SU-DHL-6 (cell line): ENCODE measurements around the gene CPPED1.

ENCODE experiments used
- H2AFZ ChIP-seq: fragments of 200-600 bp; sonication (generic); 2 replicates; pipeline ENCODE4 v1.6.1; 2014; ENCODE audit warnings: low read depth, mild to moderate bottlenecking, moderate library complexity, mixed read lengths, antibody characterized with exemption, low read length; ENCODE audit not compliant: severe bottlenecking
- H3F3A ChIP-seq: fragments of 200-600 bp; shearing (Covaris generic); 2 replicates; pipeline ENCODE4 v1.6.0; 2016; ENCODE audit warnings: antibody characterized with exemption, mild to moderate bottlenecking; ENCODE audit not compliant: insufficient read depth
- H3K27ac ChIP-seq: fragments of 200-600 bp; sonication (generic); 2 replicates; pipeline ENCODE4 v1.5.1; 2016; ENCODE audit warnings: low read depth, mild to moderate bottlenecking, low read length, moderate library complexity, mixed read lengths
- H3K27me3 ChIP-seq: fragments of 200-600 bp; sonication (generic), shearing (Covaris generic); 2 replicates; pipeline ENCODE4 v1.6.0; 2014; ENCODE audit warnings: mild to moderate bottlenecking, low read length
- H3K36me3 ChIP-seq: fragments of 200-600 bp; sonication (generic); 2 replicates; pipeline ENCODE4 v1.6.1; 2014; ENCODE audit warnings: mild to moderate bottlenecking, low read length, mixed read lengths
- H3K4me2 ChIP-seq: fragments of 300-600, 200-600 bp; shearing (Covaris generic), sonication (generic); 2 replicates; pipeline ENCODE4 v1.6.0; 2014; ENCODE audit warnings: low read length, low read depth, mild to moderate bottlenecking; ENCODE audit not compliant: poor library complexity, severe bottlenecking
- H3K4me3 ChIP-seq: fragments of 200-600 bp; sonication (generic); 2 replicates; pipeline ENCODE4 v1.5.1; 2014; ENCODE audit warnings: antibody characterized with exemption, low read length, mild to moderate bottlenecking, mixed read lengths; ENCODE audit not compliant: insufficient read depth, poor library complexity, severe bottlenecking
- H3K79me2 ChIP-seq: fragments of 200-600 bp; sonication (generic); 2 replicates; pipeline ENCODE4 v1.6.1; 2014; ENCODE audit warnings: mild to moderate bottlenecking, low read length, moderate library complexity; ENCODE audit not compliant: insufficient read depth
- H3K9ac ChIP-seq: fragments of 200-600 bp; sonication (generic); 2 replicates; pipeline ENCODE4 v1.7.0; 2014; ENCODE audit warnings: mild to moderate bottlenecking, low read length
- H3K9me2 ChIP-seq: fragments of 200-600 bp; sonication (generic); replicated peaks from 2 replicates; pipeline ENCODE4 v1.6.1; 2014; ENCODE audit warnings: low read length; ENCODE audit not compliant: insufficient read depth
- H3K9me3 ChIP-seq: fragments of 200-600 bp; sonication (generic); 2 replicates; pipeline ENCODE4 v1.6.1; 2014; ENCODE audit warnings: low read length, mixed read lengths; ENCODE audit not compliant: insufficient read depth
- H4K20me1 ChIP-seq: fragments of 200-600 bp; sonication (generic); 2 replicates; pipeline ENCODE4 v1.6.1; 2014; ENCODE audit warnings: low read depth, mild to moderate bottlenecking, antibody characterized with exemption, low read length, moderate library complexity, mixed read lengths
- CTCF ChIP-seq: fragments of 200-600 bp; sonication (generic); IDR thresholded peaks from one replicate; pipeline ENCODE4 v1.5.1; 2017; ENCODE audit warnings: antibody characterized with exemption, mild to moderate bottlenecking, low read length, moderate library complexity; ENCODE audit not compliant: insufficient read depth, poor library complexity, severe bottlenecking
- EZH2phosphoT487 ChIP-seq: fragments of 200-600 bp; sonication (generic), shearing (Covaris generic); conservative IDR thresholded peaks from 2 replicates; pipeline ENCODE4 v1.6.1; 2018; ENCODE audit warnings: mild to moderate bottlenecking, antibody characterized with exemption, low read length, moderate library complexity, mixed read lengths

The CPPED1 gene

DNA sequence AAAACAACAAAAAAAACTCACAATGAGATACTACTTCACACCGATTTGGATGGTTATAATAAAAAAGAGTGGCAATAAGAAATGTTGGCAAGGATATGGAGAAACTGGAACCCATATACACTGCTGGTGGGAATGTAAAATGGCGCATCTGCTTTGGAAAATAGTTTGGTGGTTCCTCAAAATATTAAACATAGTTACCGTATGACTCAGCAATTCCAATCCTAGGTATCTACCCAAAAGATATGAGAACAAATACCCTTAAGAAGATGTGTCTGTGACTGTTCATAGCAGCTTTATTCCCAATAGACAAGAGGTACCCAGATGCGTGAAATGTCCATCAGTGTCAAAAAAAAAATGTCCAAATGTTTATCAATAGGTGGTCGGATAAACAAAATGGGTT, 7.2 kb downstream of the CPPED1 start:
- Histone ChIP-seq H3K4me3 (no peak overlapping the region), H3K9me3 (no peaks in the 10 kb centered on the region), H2AFZ (no peak overlapping the region), H3K36me3 (no peaks in the 10 kb centered on the region), H3K9ac (no peak overlapping the region), H3K27ac (no peak overlapping the region), H3F3A (no peaks in the 10 kb centered on the region), H4K20me1 (no peaks in the 10 kb centered on the region), H3K9me2 (no peaks in the 10 kb centered on the region), H3K79me2 (no peaks in the 10 kb centered on the region), H3K4me2 (no peak overlapping the region), H3K27me3 (no peaks in the 10 kb centered on the region)
- TF ChIP-seq CTCF (no peak), EZH2phosphoT487 (no peak)

DNA sequence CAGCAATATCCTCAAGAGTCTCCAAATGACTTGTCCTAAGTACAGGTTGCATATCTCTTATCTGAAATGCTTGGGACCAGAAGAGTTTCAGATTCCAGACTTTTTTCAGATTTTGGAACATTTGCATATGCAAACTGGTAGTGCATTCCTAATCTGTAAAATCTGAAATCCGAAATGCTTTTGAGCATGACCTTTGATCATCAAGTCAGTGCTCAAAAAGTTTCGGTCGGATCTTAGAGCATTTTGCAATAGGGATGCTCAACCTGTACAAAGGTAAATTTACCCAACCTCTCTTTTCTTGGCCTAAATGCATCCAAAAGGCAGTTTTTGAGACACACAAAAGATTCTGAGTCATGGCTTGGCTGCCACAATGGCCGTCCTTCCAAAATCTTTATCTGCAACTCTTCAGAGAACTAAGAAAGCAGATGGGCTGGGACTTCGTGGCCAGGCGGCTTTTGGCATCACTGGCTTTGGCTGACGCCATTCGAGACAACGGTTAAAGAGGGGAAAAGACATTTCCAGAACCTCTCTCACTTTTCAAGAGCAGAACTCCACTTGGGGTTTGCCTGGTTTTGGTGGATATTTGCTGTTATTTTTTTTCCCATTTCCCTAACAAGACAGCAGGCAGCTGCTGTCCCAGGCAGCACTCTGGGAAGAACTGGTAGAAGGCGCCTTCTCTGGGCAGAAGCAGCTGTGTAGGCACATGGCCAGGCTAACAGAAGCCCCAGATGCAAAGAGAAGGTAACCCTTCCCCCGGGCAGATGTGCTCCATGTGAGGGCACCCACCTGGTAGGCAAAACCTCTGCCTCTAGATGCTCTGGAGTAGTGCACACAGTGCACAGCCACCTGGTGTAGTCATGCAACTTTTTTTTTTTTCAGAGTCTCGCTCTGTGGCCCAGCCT, 8.9 kb downstream of the CPPED1 start:
- H3K27me3 ChIP-seq: no peaks in the 10 kb centered on the region
- no peak overlapping the region for H3K4me3 ChIP-seq
- no peaks in the 10 kb centered on the region for H3K9me2 ChIP-seq
- no peaks in the 10 kb centered on the region for H3F3A ChIP-seq
- no peak overlapping the region for H3K27ac ChIP-seq
- H3K79me2 ChIP-seq: no peaks in the 10 kb centered on the region
- H3K9me3 ChIP-seq: no peaks in the 10 kb centered on the region
- no peaks in the 10 kb centered on the region for H4K20me1 ChIP-seq
- no peak overlapping the region for H3K9ac ChIP-seq
- H3K4me2 ChIP-seq: no peak overlapping the region
- TF ChIP-seq EZH2phosphoT487: no peak
- TF ChIP-seq CTCF: no peak
- no peak overlapping the region for H2AFZ ChIP-seq
- no peaks in the 10 kb centered on the region for H3K36me3 ChIP-seq

- Histone ChIP-seq H3K9me2 (no peaks in the 10 kb centered on the region), H3K9me3 (no peaks in the 10 kb centered on the region), H2AFZ (no peak overlapping the region), H3K36me3 (no peaks in the 10 kb centered on the region), H3K4me3 (no peak overlapping the region), H3F3A (no peaks in the 10 kb centered on the region), H3K4me2 (no peak overlapping the region), H4K20me1 (no peaks in the 10 kb centered on the region), H3K9ac (no peak overlapping the region), H3K79me2 (no peaks in the 10 kb centered on the region), H3K27me3 (no peaks in the 10 kb centered on the region), H3K27ac (no peak overlapping the region)
- TF ChIP-seq EZH2phosphoT487: no peak
- TF ChIP-seq CTCF: no peak
These were observed 9.8 kb downstream of the CPPED1 start for GRCh38 chr16:12793865-12794240.
